LoVo (cell line): ENCODE data around the gene PRDM10.
"Not testable (repeated sequence)": the region's sequence is repeated elsewhere in the genome, so short reads cannot be mapped to it uniquely, and the experiment has no call there.

Experiments used
- DNase-seq: peaks from one replicate; pipeline ENCODE4 v3.0.0-alpha.2; 2016; ENCODE audit warnings: low spot score

Gene PRDM10

GRCh38 chr11:129895126-129896041, 107.3 kb downstream of the PRDM10 start, which contains the start of gene NFRKB:
TSS of gene NFRKB (minus strand) at chr11:129895578. CDS start at chr11:129892849, 2,729 bp downstream.
- peak; percentile 88 for DNase-seq

GRCh38 chr11:129894278-129895125, 108.1 kb downstream of the PRDM10 start:
- DNase-seq: peak; percentile 5

- no peak for DNase-seq
Measured at GRCh38 chr11:129888451-129888850, 114.2 kb downstream of the PRDM10 start.

- DNase-seq: no peak
Measured at GRCh38 chr11:129885381-129885780, 117.3 kb downstream of the PRDM10 start.

GRCh38 chr11:129884581-129884980, 118.1 kb downstream of the PRDM10 start:
- no peak for DNase-seq

GRCh38 chr11:129881570-129882170, 121.0 kb downstream of the PRDM10 start:
- DNase-seq: no peak

GRCh38 chr11:129880311-129880710, 122.3 kb downstream of the PRDM10 start:
- DNase-seq: no peak

GRCh38 chr11:129871914-129872313, 130.7 kb downstream of the PRDM10 start:
- DNase-seq: no peak

- DNase-seq: not testable (repeated sequence)
Measured at GRCh38 chr11:129868626-129869025, 134.0 kb downstream of the PRDM10 start.

- DNase-seq: no peak
Measured at GRCh38 chr11:129866311-129866710, 136.3 kb downstream of the PRDM10 start.

- DNase-seq: no peak
Measured at GRCh38 chr11:129865701-129866100, 136.9 kb downstream of the PRDM10 start.

- DNase-seq: no peak
Measured at GRCh38 chr11:129864811-129865210, 137.8 kb downstream of the PRDM10 start.

GRCh38 chr11:129861702-129862522, 140.7 kb downstream of the PRDM10 start:
- DNase-seq: peak; percentile 93

- DNase-seq: no peak
Measured at GRCh38 chr11:129856036-129856435, 146.6 kb downstream of the PRDM10 start.

GRCh38 chr11:129855086-129855485, 147.5 kb downstream of the PRDM10 start:
- no peak for DNase-seq

GRCh38 chr11:129854232-129854805, 148.3 kb downstream of the PRDM10 start:
- DNase-seq: no peak

GRCh38 chr11:129853518-129854231, 149.0 kb downstream of the PRDM10 start:
- peak; percentile 86 for DNase-seq

- DNase-seq: no peak
Measured at GRCh38 chr11:129852125-129852740, 150.4 kb downstream of the PRDM10 start.
